ENCODE results near the gene TMEM129.

Gene TMEM129

DNA sequence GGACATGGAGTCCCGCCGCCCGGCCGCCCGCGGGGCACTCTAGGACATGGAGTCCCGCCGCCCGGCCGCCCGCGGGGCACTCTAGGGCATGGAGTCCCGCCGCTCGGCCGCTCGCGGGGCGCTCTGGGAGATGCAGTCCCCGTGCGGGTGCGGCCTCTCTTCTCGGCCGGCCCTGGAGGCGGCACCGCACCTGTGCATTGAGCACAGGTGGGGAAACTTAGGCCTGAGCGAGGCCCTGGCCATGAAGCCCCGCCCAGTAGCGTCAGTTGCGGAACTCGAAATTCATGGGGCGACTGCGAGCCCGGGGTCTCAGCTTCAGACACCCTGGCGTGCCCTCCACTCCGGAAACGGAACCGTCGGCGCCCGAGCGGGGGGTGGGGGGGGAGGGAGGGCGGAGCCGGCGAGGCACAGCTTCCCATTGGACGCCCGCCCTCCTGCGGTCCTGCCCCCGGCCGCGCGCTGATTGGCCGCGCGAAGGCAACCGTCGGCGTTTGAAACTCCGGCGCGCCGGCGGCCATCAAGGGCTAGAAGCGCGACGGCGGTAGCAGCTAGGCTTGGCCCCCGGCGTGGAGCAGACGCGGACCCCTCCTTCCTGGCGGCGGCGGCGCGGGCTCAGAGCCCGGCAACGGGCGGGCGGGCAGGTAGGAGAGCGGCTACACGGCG lies at the start of gene TMEM129, which contains the start of gene TACC3:
TSS of gene TMEM129 (minus strand) at position 321 of the 663 bp plus-strand sequence. CDS start 486 bp downstream, outside the sequence.
TSS of gene TACC3 (plus strand) at position 519 of the 663 bp plus-strand sequence. CDS start 1,901 bp downstream, outside the sequence.
- peak; percentile 93 to 96 for DNase-seq
- H3K4me1 Mint-ChIP-seq, result peaks cover 79% of the 10 kb centered on the region

DNA sequence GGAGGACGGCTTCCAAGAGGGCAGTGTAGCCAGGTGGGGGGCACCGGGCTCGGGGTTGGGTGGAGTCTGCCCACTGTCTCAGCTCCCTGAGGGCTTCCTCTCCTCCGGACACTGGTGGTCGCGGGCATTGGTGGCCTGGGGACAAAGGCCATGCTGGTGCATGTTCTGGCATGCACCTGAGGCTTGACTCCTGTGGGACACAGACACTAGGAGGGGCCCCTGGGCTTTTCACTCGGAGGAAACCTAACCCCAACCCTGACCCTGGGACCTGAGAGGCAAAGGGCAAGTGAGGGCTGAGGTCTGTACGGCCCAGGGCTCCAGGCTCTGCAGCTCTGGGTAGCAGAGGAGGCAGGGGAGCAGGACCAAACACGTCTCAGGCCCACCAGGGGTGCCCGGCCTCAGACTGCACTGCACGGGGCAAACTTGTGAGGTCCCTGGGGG lies 49.7 kb upstream of the TMEM129 start:
- Mint-ChIP-seq H3K4me1 (peaks cover 22% of the 10 kb centered on the region), H3K4me3 (no peak overlapping the region)

More for the DNA sequence above, at the start of gene TMEM129, which contains the start of gene TACC3:
- no peaks in the 10 kb centered on the region for H3K27me3 Mint-ChIP-seq
- peak within 1 kb of the TSS; percentile 98 to 99 for H3K27ac Mint-ChIP-seq
- no peaks in the 10 kb centered on the region for H3K9me3 Mint-ChIP-seq
- H3K4me3 Mint-ChIP-seq, result peak within 1 kb of the TSS; percentile 98 to 99
- peak; percentile 88 for ATAC-seq

DNA sequence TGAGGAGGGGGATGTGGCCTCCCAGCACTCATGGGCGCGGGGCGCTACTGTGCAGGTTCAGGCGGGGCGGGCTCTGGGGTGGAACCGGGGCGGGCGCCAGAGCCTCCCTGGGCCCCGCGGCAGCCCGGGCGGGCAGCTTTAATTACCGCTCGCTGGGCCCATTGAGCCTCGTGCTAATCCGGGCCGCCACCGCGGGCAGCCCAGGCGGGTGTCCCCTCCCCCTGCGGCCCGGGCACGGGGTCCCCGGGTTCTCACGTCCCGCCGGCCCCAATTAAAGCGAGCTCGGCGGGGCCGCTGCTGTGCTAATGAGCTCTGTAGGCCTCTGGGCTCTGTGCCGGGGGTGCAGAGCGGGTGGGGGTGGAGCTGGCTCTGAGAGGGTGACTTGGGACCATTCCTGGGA lies 49.1 kb upstream of the TMEM129 start:
- H3K4me3 Mint-ChIP-seq, result no peak overlapping the region
- no peak for ATAC-seq
- no peaks in the 10 kb centered on the region for H3K9me3 Mint-ChIP-seq
- H3K4me1 Mint-ChIP-seq, result peaks cover 22% of the 10 kb centered on the region
- H3K27me3 Mint-ChIP-seq, result peaks cover 43% of the 10 kb centered on the region
- no peak for DNase-seq
- H3K27ac Mint-ChIP-seq, result no peak overlapping the region

More for the DNA sequence above, 49.7 kb upstream of the TMEM129 start:
- DNase-seq (no peak), ATAC-seq (no peak)
- H3K9me3 Mint-ChIP-seq, result no peaks in the 10 kb centered on the region
- no peak overlapping the region for H3K27ac Mint-ChIP-seq
- H3K27me3 Mint-ChIP-seq, result peaks cover 37% of the 10 kb centered on the region

GRCh38 chr4:1769692-1770091 lies 48.6 kb upstream of the TMEM129 start:
- H3K9me3 Mint-ChIP-seq, result no peaks in the 10 kb centered on the region
- H3K27me3 Mint-ChIP-seq, result peaks cover 48% of the 10 kb centered on the region
- no peak overlapping the region for H3K27ac Mint-ChIP-seq
- ATAC-seq (no peak), DNase-seq (no peak)
- peaks cover 22% of the 10 kb centered on the region for H3K4me1 Mint-ChIP-seq
- H3K4me3 Mint-ChIP-seq, result no peak overlapping the region

GRCh38 chr4:1768367-1769034 lies 47.4 kb upstream of the TMEM129 start:
- peaks cover 22% of the 10 kb centered on the region for H3K4me1 Mint-ChIP-seq
- no peaks in the 10 kb centered on the region for H3K9me3 Mint-ChIP-seq
- peak overlapping the region in 1 of 2 donors; percentile 60 for H3K4me3 Mint-ChIP-seq
- DNase-seq, result no peak
- no peak overlapping the region for H3K27ac Mint-ChIP-seq
- ATAC-seq, result no peak
- peaks cover 52% of the 10 kb centered on the region for H3K27me3 Mint-ChIP-seq

GRCh38 chr4:1767770-1768366 lies 46.7 kb upstream of the TMEM129 start:
- H3K9me3 Mint-ChIP-seq, result no peaks in the 10 kb centered on the region
- H3K27ac Mint-ChIP-seq, result no peak overlapping the region
- peaks cover 59% of the 10 kb centered on the region for H3K27me3 Mint-ChIP-seq
- ATAC-seq (peak; percentile 17), DNase-seq (no peak)
- peaks cover 22% of the 10 kb centered on the region for H3K4me1 Mint-ChIP-seq
- H3K4me3 Mint-ChIP-seq, result peak overlapping the region; percentile 60 to 74

- no peak overlapping the region for H3K27ac Mint-ChIP-seq
- H3K4me1 Mint-ChIP-seq, result peaks cover 22% of the 10 kb centered on the region
- DNase-seq (no peak), ATAC-seq (no peak)
- no peak overlapping the region for H3K4me3 Mint-ChIP-seq
- peaks cover 65% of the 10 kb centered on the region for H3K27me3 Mint-ChIP-seq
- no peaks in the 10 kb centered on the region for H3K9me3 Mint-ChIP-seq
Observed at GRCh38 chr4:1767061-1767769, 46.1 kb upstream of the TMEM129 start.

DNA sequence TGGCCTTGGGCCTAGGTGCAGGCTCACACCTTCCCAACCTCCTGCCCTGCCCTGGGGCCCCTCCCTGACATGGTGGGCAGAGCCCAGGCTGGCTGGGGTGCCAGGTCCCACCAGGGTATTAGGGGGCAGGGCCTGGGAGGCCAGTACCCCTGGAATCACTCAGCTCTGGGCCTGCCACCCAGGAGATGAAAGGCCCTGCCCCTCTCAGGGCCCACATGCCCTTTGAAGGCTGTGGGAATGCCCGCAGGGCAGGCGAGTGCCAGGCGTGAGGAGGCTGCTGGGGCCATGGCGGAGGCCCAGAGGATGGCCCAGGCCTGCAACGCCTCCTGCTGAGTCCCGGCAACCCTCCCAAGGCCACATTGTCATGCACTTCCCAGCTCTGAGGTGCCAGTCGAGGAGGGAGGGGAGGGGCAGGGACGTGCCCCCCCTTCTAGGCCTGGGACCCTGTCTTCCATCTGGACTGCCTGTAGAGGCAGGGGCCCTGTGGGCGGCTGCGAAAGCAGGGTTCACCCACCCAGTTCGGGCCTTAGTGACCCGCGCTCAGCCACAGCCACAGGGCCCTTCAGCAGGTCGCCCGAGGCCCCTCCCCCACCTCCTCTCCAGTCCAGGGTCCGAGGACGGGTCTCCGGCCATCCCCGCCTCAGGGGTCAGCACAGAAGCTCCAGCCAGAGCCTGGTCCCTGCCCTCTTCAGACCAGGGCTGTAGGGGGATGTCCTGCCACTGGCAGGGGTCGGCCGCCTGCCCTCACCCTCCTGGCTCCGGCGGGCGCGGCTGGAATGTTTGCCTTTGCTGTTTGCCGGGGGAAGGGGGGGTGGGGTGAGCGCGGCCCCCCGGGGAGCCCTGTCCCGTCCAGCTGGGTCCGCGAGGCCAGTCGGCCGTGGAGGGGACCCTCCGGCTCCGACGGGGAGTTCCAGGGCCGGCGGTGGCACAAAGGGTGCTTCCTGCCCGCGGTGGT lies 45.3 kb upstream of the TMEM129 start:
- Mint-ChIP-seq H3K27ac (no peak overlapping the region), H3K27me3 (peaks cover 72% of the 10 kb centered on the region), H3K4me3 (no peak overlapping the region), H3K9me3 (no peaks in the 10 kb centered on the region), H3K4me1 (peaks cover 14% of the 10 kb centered on the region)
- ATAC-seq (no peak), DNase-seq (no peak)

- no peak for DNase-seq
Observed at GRCh38 chr4:1765409-1766072, 44.4 kb upstream of the TMEM129 start.

GRCh38 chr4:1764670-1765069 lies 43.5 kb upstream of the TMEM129 start:
- Mint-ChIP-seq H3K9me3 (no peaks in the 10 kb centered on the region), H3K4me1 (peaks cover 13% of the 10 kb centered on the region), H3K27me3 (peaks cover 69% of the 10 kb centered on the region), H3K4me3 (no peak overlapping the region), H3K27ac (no peak overlapping the region)
- ATAC-seq (no peak), DNase-seq (no peak)

More at GRCh38 chr4:1765409-1766072, 44.4 kb upstream of the TMEM129 start:
- Mint-ChIP-seq H3K4me1 (peaks cover 6% of the 10 kb centered on the region), H3K27me3 (peaks cover 72% of the 10 kb centered on the region), H3K27ac (peak overlapping the region in 1 of 2 donors; percentile 56), H3K4me3 (no peak overlapping the region), H3K9me3 (no peaks in the 10 kb centered on the region)
- no peak for ATAC-seq

- Mint-ChIP-seq H3K4me1 (peaks cover 14% of the 10 kb centered on the region), H3K4me3 (no peak overlapping the region), H3K27ac (no peak overlapping the region), H3K27me3 (peaks cover 59% of the 10 kb centered on the region), H3K9me3 (no peaks in the 10 kb centered on the region)
- ATAC-seq, result no peak
- no peak for DNase-seq
Observed at GRCh38 chr4:1763550-1764080, 42.5 kb upstream of the TMEM129 start.

DNA sequence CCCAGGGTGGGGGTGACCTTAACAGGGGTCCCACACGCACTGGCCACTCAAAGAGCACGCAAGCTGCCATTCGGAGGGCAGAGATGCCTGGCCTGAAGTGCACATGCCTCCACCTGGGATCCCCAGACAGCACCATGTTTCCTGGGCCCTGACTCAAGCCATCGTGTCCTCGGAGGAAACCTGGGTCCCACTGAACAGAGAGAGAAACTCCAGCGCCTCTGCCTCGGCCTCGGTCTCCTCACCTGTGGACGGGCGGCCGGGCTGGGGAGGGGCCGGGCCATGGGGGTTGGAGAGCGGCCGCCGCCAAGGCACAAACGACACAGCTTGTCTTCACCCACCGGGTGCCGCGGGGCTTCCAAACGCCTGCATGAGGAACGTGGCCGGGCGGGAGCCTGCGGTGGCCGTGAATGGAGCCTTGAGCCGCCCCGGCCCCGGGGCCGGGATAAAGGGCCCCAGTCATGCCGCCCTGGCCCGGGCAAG lies 42.0 kb upstream of the TMEM129 start:
- DNase-seq (no peak), ATAC-seq (no peak)
- H3K27ac Mint-ChIP-seq, result no peak overlapping the region
- peaks cover 10% of the 10 kb centered on the region for H3K4me1 Mint-ChIP-seq
- H3K4me3 Mint-ChIP-seq, result no peak overlapping the region
- H3K27me3 Mint-ChIP-seq, result peaks cover 54% of the 10 kb centered on the region
- no peaks in the 10 kb centered on the region for H3K9me3 Mint-ChIP-seq

GRCh38 chr4:1762264-1763010 lies 41.3 kb upstream of the TMEM129 start:
- no peak for DNase-seq
- no peak overlapping the region for H3K4me3 Mint-ChIP-seq
- H3K9me3 Mint-ChIP-seq, result no peaks in the 10 kb centered on the region
- no peak for ATAC-seq
- H3K4me1 Mint-ChIP-seq, result peaks cover 10% of the 10 kb centered on the region
- peaks cover 48% of the 10 kb centered on the region for H3K27me3 Mint-ChIP-seq
- H3K27ac Mint-ChIP-seq, result no peak overlapping the region
